CD4-positive, alpha-beta T cell treated with Interleukin-15 for 4 hours (primary cell): ENCODE data around the gene UQCC2.

Experiments used
- DNase-seq: peaks from one replicate; pipeline ENCODE4 v3.0.0-alpha.2; 2020; ENCODE audit warnings: low spot score

Gene UQCC2

GRCh38 chr6:33676416-33677142 is 34.9 kb downstream of the UQCC2 start:
- DNase-seq = no peak

GRCh38 chr6:33675968-33676367 is 35.5 kb downstream of the UQCC2 start:
- DNase-seq = no peak

DNA sequence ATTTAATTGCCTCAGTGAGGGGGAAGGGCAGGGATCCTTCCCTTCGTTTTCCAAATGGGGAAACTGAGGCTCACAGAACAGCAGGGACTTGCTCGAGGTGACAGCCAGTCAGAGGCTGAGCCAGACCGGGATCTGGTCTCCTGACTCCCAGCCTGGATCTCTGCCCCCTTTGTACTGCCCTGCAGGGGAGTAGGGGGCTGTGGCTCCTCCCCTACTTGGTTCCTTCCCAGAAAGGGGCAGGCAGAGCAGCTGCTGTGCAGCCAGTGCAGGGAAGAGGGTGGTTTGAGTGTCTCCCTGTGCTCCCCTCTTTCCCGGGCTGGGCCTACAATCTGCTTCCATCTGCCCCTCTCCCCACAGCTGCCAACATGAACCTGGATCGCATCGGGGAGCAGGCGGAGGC is 37.6 kb downstream of the UQCC2 start:
- DNase-seq = no peak

DNA sequence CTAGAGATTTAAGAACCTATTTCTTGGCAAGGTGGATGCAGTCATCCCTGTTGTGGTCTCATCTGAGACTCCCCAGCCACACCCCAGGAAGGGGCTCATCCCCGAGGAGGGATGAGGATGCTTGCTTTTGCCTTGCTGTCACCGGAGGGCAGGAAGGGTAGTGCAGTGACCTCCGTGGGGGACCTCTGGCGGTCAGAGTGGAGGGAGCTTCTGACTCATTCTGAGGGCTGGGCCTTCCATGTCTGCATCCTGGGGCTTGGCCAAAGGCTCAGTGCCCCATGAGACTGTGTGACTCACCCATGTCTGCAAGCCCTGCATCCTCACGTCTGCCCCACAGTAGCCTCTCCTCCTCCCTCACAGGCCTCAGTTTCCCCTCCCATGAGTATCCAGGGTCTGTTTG is 38.7 kb downstream of the UQCC2 start:
- DNase-seq = no peak

DNA sequence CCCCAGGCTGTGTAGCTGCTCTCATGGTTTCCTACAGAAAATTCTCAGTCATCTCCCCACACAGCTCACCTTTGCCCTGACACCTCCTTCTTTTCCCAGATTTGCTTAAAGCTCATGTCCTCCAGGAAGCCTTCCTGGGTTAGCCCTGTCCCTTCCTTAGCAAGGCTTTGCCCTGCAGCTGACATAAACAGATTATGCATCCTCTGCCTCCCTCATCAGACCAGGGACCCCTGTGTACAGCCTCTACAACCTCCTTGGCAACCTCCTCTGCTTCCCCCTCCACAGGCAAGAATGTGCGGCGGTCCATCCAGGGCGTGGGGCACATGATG is 39.8 kb downstream of the UQCC2 start:
- DNase-seq = no peak

- no peak for DNase-seq
Observed at GRCh38 chr6:33670971-33671743, 40.3 kb downstream of the UQCC2 start.

DNA sequence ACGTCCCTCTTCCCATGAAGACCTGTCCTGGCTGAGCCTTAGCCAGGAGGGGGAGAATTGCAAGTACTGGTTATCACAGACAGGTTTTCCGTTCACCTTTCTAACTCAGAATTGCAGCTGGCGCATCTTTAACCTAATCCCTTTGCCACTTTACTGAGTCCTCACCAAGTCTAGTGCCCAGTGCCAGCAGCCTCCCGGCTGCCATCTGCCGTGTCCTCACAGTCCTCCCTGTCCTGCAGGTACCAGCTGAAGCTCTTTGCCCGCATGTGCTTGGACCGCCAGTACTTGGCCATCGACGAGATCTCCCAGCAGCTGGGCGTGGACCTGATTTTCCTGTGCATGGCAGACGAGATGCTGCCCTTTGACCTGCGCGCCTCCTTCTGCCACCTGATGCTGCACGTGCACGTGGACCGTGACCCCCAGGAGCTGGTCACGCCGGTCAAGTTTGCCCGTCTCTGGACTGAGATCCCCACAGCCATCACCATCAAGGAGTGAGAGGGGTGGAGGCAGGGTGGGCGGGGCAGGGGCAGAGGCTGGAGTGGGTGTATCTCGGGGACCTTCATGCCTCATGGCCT is 41.3 kb downstream of the UQCC2 start:
- no peak for DNase-seq

GRCh38 chr6:33668914-33669313 is 42.6 kb downstream of the UQCC2 start:
- peak; percentile 71 for DNase-seq

DNA sequence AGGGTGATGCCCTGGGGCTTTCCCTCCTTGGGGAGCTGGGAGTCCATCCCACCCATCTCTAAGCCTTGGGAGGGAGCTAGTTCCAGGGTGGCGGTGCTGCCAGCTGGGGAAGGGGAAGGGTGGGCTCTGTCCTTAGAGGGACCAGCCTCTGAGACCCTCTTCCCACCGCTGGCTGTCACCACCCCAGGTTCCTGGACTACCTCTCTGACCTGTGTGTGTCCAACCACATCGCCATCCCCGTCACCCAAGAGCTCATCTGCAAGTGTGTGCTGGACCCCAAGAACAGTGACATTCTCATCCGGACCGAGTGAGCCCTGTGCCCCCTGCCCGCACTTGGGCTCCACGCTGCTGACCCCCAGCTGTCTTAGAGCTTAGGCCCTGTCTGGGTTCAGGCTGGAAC is 43.2 kb downstream of the UQCC2 start:
- DNase-seq = no peak

DNA sequence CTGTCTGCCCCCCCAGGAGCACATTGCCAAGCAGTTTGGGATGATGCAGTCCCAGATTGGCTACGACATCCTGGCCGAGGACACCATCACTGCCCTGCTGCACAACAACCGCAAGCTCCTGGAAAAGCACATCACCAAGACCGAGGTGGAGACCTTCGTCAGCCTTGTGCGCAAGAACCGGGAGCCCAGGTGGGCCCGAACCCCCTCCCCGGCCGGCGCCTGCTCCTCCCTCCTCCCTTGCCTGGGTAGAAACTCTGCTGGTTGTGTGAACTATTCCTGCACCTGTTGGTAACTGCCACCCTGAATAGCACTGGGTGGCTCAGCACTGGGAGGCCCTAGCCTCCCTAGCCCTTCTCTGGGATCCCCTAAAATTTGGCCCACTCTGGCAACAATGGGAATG is 43.7 kb downstream of the UQCC2 start:
- DNase-seq = no peak

DNA sequence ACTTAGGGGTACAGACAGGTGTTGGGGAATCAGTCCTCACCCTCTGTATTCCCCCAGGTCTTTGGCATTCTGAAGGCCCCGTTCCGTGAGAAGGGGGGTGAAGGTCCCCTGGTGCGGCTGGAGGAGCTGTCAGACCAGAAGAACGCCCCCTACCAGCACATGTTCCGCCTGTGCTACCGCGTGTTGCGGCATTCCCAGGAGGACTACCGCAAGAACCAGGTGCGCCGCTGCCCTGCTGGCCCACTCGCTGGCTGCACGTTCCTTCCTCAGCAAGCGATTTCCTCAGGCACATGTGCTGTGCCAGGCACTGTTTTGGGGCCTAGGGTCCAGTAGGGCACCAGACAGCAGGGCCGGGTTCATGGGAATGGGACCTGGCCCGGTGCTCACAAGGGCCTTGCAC is 44.4 kb downstream of the UQCC2 start:
- no peak for DNase-seq

DNA sequence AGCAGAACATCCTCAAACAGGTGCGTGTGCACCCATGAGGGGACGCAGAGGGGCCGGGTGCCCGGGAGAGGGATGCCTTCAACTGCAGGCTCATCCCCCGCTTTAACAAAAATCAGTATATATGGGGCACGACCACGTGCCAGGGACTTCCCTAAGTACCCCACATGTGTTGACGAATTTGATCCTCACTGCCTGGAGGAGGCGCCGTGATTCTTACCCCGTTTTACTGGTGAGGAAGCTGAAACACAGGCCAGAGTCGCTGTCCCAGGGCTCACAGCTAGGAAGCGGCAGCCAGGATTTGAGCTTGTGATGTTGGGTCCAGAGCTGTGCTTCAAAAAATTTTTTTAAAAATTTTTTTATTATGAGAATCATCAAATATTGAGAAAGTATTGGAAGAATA is 45.5 kb downstream of the UQCC2 start:
- no peak for DNase-seq

GRCh38 chr6:33664506-33665057 is 46.9 kb downstream of the UQCC2 start:
- no peak for DNase-seq

- DNase-seq = no peak
Observed at GRCh38 chr6:33663727-33664449, 47.6 kb downstream of the UQCC2 start.

DNA sequence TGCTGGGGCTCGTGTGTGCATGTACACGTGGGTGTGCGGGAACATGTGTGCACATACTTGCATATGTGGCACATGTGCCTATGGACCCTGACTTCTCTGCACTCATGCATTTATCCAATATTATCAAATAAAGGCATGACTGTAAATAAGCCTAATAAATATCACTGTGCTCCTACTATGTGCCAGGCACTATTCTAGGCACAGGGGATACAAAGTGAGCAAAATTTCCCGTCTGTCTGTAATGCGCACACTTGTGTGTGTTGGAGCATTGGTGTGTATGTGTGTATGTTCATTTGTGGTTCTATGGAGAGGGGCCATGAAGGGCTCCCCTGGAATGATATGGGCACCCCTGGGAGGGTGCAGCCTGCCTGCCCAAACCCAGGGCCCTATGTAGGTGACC is 48.5 kb downstream of the UQCC2 start:
- DNase-seq = no peak

DNA sequence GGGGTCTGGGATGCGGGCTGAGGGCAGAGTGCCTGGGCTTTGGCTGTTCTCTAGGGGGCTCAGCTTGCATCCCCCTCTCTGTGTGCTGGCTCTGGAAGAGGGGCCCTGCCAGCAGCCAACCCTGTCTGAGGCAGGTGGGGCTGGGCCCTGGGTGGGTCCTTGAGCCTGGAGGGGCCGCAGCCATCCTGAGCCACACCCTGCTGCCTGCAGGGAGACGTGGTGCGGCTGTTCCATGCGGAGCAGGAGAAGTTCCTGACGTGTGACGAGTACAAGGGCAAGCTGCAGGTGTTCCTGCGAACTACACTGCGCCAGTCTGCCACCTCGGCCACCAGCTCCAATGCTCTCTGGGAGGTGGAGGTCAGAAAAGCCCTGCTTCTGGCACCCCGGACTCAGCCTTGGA is 49.2 kb downstream of the UQCC2 start:
- no peak for DNase-seq

DNA sequence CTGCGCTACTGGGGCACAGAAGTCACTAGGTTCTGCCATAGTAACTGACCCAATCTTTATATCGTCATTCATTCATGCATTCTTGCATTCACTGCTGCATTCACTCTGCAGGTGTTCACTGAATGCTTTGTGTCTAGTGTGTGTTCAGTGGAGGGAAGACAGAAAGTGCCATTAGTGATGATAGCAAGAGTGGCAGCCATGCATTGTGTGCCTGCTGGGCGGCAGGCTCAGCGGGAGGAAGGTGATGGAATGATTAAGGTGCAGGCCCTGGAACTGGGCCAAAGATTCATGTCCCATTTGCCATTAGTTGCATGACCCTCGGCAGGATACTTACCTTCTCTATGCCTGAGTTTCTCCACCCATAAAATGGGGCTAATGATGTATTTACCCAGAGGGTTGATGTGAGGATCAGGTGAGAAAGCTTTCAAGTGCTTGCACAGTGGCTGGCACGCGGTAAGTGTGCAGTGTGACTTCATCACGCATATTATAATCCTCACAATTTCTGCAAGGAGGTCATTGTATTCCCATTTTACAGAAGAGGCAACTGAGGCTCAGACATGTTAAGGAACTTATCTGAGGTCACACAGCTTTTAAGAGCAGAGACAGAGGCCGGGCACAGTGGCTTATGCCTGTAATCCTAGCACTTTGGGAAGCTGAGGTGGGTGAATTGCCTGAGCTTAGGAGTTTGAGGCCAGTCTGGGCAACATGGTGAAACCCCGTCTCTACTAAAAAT is 50.2 kb downstream of the UQCC2 start:
- no peak for DNase-seq

GRCh38 chr6:33659986-33660385 is 51.5 kb downstream of the UQCC2 start:
- no peak for DNase-seq

- DNase-seq = no peak
Observed at GRCh38 chr6:33658982-33659689, 52.4 kb downstream of the UQCC2 start.

DNA sequence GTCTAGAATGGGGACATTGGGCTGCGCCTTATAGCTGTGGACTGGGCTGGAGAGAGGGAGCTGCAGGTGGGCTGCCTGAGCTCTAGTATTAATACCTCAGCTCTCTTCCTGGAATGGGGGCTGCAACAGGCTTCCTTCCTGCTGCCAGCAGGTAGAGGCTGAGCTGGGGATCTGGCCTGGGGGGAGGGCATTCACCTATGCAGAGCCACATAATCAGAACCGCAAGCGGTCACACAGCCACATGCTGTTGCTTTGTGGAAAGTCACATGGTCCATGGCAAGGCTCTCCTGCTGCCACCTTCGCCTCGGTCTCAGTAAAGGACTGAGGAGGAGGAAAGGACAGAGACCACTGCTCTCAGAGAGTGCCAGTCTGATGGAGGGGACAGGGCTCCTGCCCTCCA is 54.7 kb downstream of the UQCC2 start:
- DNase-seq = no peak
